K562 (cell line): Measurements from ENCODE around the gene RNF41. TPM values are rescaled to one million over a fixed set of nuclear protein-coding genes. Genes with fewer than 3 reads are reported as not detected.

Experiments used
- DNMT1 ChIP-seq: fragments of 450-650 bp; IDR thresholded peaks from 2 replicates; pipeline ENCODE4 v1.6.1; 2016; ENCODE audit warnings: antibody characterized with exemption, mild to moderate bottlenecking
- DPF2 ChIP-seq: fragments of 450-650 bp; IDR thresholded peaks from 2 replicates; pipeline ENCODE4 v1.6.1; 2016
- HDAC6 ChIP-seq: IDR thresholded peaks from 2 replicates; pipeline ENCODE4 v1.6.1; 2012; ENCODE audit warnings: low read depth, mild to moderate bottlenecking, control low read depth, inconsistent platforms, low read length, moderate library complexity
- HDGF ChIP-seq: fragments of 450-650 bp; IDR thresholded peaks from 2 replicates; pipeline ENCODE4 v1.6.1; 2016
- MEF2A ChIP-seq: IDR thresholded peaks from 2 replicates; pipeline ENCODE4 v1.6.1; 2011; ENCODE audit warnings: low read depth, mild to moderate bottlenecking, low read length, moderate library complexity; ENCODE audit not compliant: control insufficient read depth
- MYNN ChIP-seq, 2 experiments: sonication (generic); formaldehyde crosslinking in 1 of 2; IDR thresholded peaks; 2 replicates each; pipeline versions ENCODE4 v1.5.0 to v1.6.1; 2016 to 2020; ENCODE audit warnings: antibody characterized with exemption in 1 of 2, missing genetic modification reagents in 1 of 2
- PML ChIP-seq: IDR thresholded peaks from 2 replicates; pipeline ENCODE4 v1.6.1; 2012; ENCODE audit warnings: low read length, inconsistent platforms
- PURB ChIP-seq: sonication (generic); formaldehyde crosslinking; IDR thresholded peaks from 2 replicates; pipeline ENCODE4 v1.9.0; 2021; ENCODE audit warnings: low read depth, mild to moderate bottlenecking, missing genetic modification reagents
- SMAD1 ChIP-seq: fragments of 150-350 bp; IDR thresholded peaks from 2 replicates; pipeline ENCODE4 v1.6.1; 2014; ENCODE audit warnings: low read length, low read depth; ENCODE audit not compliant: partially characterized antibody
- SPI1 ChIP-seq: IDR thresholded peaks from 2 replicates; pipeline ENCODE4 v1.6.1; 2011; ENCODE audit warnings: low read depth, low read length, control low read depth, borderline replicate concordance
- SRSF3 ChIP-seq: fragments of 200-400 bp; formaldehyde crosslinking; IDR thresholded peaks from 2 replicates; pipeline ENCODE4 v1.6.1; 2016; ENCODE audit warnings: mild to moderate bottlenecking, low read length, moderate library complexity; ENCODE audit not compliant: insufficient read depth
- TRIM28 ChIP-seq: fragments of 450-650 bp; IDR thresholded peaks from 2 replicates; pipeline ENCODE4 v1.6.1; 2017
- ZFP30 ChIP-seq: fragments of 250-450 bp; sonication (Bioruptor Pico); IDR thresholded peaks from 2 replicates; pipeline ENCODE4 v1.8.0; 2022; ENCODE audit warnings: moderate library complexity, mild to moderate bottlenecking, inconsistent platforms, borderline replicate concordance
- ZNF436 ChIP-seq: fragments of 250-450, 450-650 bp; sonication (Bioruptor Pico); formaldehyde crosslinking; IDR thresholded peaks from 2 replicates; pipeline ENCODE4 v1.7.0; 2020; ENCODE audit warnings: mild to moderate bottlenecking
- polyA plus RNA-seq, 8 experiments: library from polyadenylated mRNA; depleted of rRNA in 4 of 8; stranded (reverse) in 5 of 8; unstranded in 3 of 8; fragments of >200 nt; fragmentation: Nextera tagmentation in 2 of 8; fragmentation: Illumina TruSeq in 1 of 8; extraction: Ambion mirVana in 2 of 8; extraction: Trizol in 1 of 8; gene quantifications; 2 replicates each; pipeline versions ENCODE4 v1.2.1 to v1.2.3, GENCODE V29; 2011 to 2014; ENCODE audit warnings: inconsistent platforms in 1 of 8, missing spikeins in 1 of 8
- total RNA-seq, 7 experiments: library from RNA; depleted of rRNA in 6 of 7; stranded (reverse); fragments of >200 nt in 6 of 7; fragmentation: Illumina TruSeq in 2 of 7; extraction: Trizol in 2 of 7; gene quantifications; 2 replicates each; pipeline versions ENCODE4 v1.2.1 to v1.2.3, GENCODE V29; 2011 to 2021; ENCODE audit warnings: low replicate concordance in 1 of 7
- TF ChIP-seq, protein P1 (sequence below), 2 experiments: fragments of 450-650 bp in 1 of 2; sonication (generic) in 1 of 2; formaldehyde crosslinking in 1 of 2; IDR thresholded peaks; 2 replicates each; pipeline versions ENCODE4 v1.7.1 to v1.9.0; 2016 to 2022; ENCODE audit warnings: inconsistent platforms in 1 of 2, mild to moderate bottlenecking in 1 of 2, missing genetic modification reagents in 1 of 2
- TF ChIP-seq, protein P2 (sequence below): sonication (generic); formaldehyde crosslinking; IDR thresholded peaks from 2 replicates; pipeline ENCODE4 v1.8.0; 2022; ENCODE audit warnings: mild to moderate bottlenecking, missing genetic modification reagents
- TF ChIP-seq, protein P3 (sequence below): sonication (generic); formaldehyde crosslinking; IDR thresholded peaks from 2 replicates; pipeline ENCODE4 v1.8.0; 2022; ENCODE audit warnings: missing genetic modification reagents, mild to moderate bottlenecking, borderline replicate concordance

Gene RNF41
- total and polyA plus RNA-seq, 9 of the 15 experiments (the other 6 are each of a cell fraction or from before 2014, with no cell fraction given): 28.2 to 46.8 (median 33.8) TPM

DNA sequence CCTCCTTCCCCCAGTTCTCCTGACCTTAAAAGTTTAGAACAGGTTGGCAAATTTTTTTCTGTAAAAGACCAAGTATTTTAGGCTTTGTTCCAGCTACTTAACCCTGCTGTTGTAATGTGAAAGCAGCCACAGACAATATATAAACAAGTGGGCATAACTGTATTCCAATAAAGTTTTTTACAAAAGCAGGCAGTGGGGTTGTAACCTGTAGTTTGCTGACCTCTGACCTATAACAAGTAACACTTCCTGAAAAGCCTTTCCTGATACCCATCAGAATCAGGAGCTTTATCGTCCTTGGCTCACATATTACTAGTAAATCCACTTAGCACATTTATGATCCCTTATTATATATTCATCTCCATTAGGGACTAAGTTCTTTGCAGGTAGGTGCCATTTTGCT, 19.4 kb downstream of the RNF41 start (continued):
- TF ChIP-seq SMAD1 (no peak), HDAC6 (no peak), HDGF (no peak), PURB (CRISPR knock-in tag) (no peak), TRIM28 (no peak), MEF2A (no peak), PML (no peak), DPF2 (0 out of 2 replicates have a peak, but pooled peaks have one; percentile 18), ZFP30 (CRISPR knock-in tag) (no peak), ZNF436 (CRISPR knock-in tag) (no peak), MYNN (IDR thresholded peaks at IDR 0.05) (no peak), MYNN (CRISPR knock-in tag; IDR thresholded peaks at IDR 0.05) (no peak), SRSF3 (no peak), DNMT1 (no peak), SPI1 (0 out of 2 replicates have a peak, but pooled peaks have one; percentile 14)
- TF ChIP-seq, protein P1, sequence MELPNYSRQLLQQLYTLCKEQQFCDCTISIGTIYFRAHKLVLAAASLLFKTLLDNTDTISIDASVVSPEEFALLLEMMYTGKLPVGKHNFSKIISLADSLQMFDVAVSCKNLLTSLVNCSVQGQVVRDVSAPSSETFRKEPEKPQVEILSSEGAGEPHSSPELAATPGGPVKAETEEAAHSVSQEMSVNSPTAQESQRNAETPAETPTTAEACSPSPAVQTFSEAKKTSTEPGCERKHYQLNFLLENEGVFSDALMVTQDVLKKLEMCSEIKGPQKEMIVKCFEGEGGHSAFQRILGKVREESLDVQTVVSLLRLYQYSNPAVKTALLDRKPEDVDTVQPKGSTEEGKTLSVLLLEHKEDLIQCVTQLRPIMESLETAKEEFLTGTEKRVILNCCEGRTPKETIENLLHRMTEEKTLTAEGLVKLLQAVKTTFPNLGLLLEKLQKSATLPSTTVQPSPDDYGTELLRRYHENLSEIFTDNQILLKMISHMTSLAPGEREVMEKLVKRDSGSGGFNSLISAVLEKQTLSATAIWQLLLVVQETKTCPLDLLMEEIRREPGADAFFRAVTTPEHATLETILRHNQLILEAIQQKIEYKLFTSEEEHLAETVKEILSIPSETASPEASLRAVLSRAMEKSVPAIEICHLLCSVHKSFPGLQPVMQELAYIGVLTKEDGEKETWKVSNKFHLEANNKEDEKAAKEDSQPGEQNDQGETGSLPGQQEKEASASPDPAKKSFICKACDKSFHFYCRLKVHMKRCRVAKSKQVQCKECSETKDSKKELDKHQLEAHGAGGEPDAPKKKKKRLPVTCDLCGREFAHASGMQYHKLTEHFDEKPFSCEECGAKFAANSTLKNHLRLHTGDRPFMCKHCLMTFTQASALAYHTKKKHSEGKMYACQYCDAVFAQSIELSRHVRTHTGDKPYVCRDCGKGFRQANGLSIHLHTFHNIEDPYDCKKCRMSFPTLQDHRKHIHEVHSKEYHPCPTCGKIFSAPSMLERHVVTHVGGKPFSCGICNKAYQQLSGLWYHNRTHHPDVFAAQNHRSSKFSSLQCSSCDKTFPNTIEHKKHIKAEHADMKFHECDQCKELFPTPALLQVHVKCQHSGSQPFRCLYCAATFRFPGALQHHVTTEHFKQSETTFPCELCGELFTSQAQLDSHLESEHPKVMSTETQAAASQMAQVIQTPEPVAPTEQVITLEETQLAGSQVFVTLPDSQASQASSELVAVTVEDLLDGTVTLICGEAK (IDR thresholded peaks at IDR 0.05): peak; percentile 99
- TF ChIP-seq, protein P1 (CRISPR knock-in tag; IDR thresholded peaks at IDR 0.05): peak; percentile 97
- TF ChIP-seq, protein P2, sequence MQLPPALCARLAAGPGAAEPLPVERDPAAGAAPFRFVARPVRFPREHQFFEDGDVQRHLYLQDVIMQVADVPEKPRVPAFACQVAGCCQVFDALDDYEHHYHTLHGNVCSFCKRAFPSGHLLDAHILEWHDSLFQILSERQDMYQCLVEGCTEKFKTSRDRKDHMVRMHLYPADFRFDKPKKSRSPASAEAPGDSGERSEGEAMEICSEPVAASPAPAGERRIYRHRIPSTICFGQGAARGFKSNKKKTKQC (CRISPR knock-in tag): no peak
- TF ChIP-seq, protein P3, sequence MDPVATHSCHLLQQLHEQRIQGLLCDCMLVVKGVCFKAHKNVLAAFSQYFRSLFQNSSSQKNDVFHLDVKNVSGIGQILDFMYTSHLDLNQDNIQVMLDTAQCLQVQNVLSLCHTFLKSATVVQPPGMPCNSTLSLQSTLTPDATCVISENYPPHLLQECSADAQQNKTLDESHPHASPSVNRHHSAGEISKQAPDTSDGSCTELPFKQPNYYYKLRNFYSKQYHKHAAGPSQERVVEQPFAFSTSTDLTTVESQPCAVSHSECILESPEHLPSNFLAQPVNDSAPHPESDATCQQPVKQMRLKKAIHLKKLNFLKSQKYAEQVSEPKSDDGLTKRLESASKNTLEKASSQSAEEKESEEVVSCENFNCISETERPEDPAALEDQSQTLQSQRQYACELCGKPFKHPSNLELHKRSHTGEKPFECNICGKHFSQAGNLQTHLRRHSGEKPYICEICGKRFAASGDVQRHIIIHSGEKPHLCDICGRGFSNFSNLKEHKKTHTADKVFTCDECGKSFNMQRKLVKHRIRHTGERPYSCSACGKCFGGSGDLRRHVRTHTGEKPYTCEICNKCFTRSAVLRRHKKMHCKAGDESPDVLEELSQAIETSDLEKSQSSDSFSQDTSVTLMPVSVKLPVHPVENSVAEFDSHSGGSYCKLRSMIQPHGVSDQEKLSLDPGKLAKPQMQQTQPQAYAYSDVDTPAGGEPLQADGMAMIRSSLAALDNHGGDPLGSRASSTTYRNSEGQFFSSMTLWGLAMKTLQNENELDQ (CRISPR knock-in tag): no peak
